Smooth muscle cell (in vitro differentiated cells): ENCODE measurements around the gene PIK3AP1. TPM values are rescaled to one million over a fixed set of nuclear protein-coding genes. Genes with fewer than 3 reads are reported as not detected.

Source experiments
- DNase-seq: peaks from one replicate; lab custom pipeline; 2025; ENCODE audit not compliant: unreplicated experiment; lab: John Stamatoyannopoulos, UW
- H2AFZ ChIP-seq: fragments of 200-600 bp; sonication (generic); 2 replicates; pipeline ENCODE4 v1.6.0; 2016; ENCODE audit warnings: antibody characterized with exemption, low read depth, mild to moderate bottlenecking
- H3F3A ChIP-seq: fragments of 200-600 bp; sonication (generic); 2 replicates; pipeline ENCODE4 v1.6.0; 2017; ENCODE audit warnings: antibody characterized with exemption, low read depth
- H3K27ac ChIP-seq: fragments of 200-600 bp; sonication (generic); 2 replicates; pipeline ENCODE4 v1.5.1; 2016; ENCODE audit warnings: low read depth, mild to moderate bottlenecking
- H3K27me3 ChIP-seq: fragments of 200-600 bp; sonication (generic); 2 replicates; pipeline ENCODE4 v1.6.1; 2016; ENCODE audit warnings: low read depth, mild to moderate bottlenecking
- H3K36me3 ChIP-seq: fragments of 200-600 bp; sonication (generic); 2 replicates; pipeline ENCODE4 v1.5.1; 2016; ENCODE audit warnings: low read depth
- H3K4me1 ChIP-seq: fragments of 200-600 bp; sonication (generic); 2 replicates; pipeline ENCODE4 v1.5.1; 2016; ENCODE audit warnings: low read depth
- H3K4me2 ChIP-seq: fragments of 200-600 bp; sonication (generic); 2 replicates; pipeline ENCODE4 v1.6.0; 2016; ENCODE audit warnings: mild to moderate bottlenecking
- H3K4me3 ChIP-seq: fragments of 200-600 bp; sonication (generic); 2 replicates; pipeline ENCODE4 v1.5.1; 2016; ENCODE audit warnings: mild to moderate bottlenecking
- H3K79me2 ChIP-seq: fragments of 200-600 bp; sonication (generic); 2 replicates; pipeline ENCODE4 v1.6.0; 2016; ENCODE audit warnings: low read depth, mild to moderate bottlenecking
- H3K9ac ChIP-seq: fragments of 200-600 bp; sonication (generic); 2 replicates; pipeline ENCODE4 v1.6.0; 2016; ENCODE audit warnings: low read depth
- H3K9me3 ChIP-seq: fragments of 200-600 bp; sonication (generic); replicated peaks from 2 replicates; pipeline ENCODE4 v1.5.1; 2016; ENCODE audit warnings: low read depth
- H4K20me1 ChIP-seq: fragments of 200-600 bp; sonication (generic); 2 replicates; pipeline ENCODE4 v1.6.0; 2016; ENCODE audit warnings: low read depth
- CTCF ChIP-seq: fragments of 200-600 bp; sonication (generic); IDR thresholded peaks from 2 replicates; pipeline ENCODE4 v1.5.1; 2017; ENCODE audit warnings: borderline replicate concordance, mild to moderate bottlenecking, antibody characterized with exemption; ENCODE audit not compliant: insufficient read depth, poor library complexity, severe bottlenecking
- WGBS: methylation state at CpG from one replicate; pipeline ENCODE4 v1.1.7; 2016; ENCODE audit warnings: low lambda C conversion rate; 5-methylcytosine and 5-hydroxymethylcytosine counted together
- polyA plus RNA-seq: library from polyadenylated mRNA; unstranded; fragments of >200 nt; fragmentation: Nextera tagmentation; extraction: Ambion mirVana; gene quantifications from 2 replicates; pipeline ENCODE4 v1.2.1, GENCODE V29; 2016
- total RNA-seq: library from RNA; depleted of rRNA; stranded (reverse); fragments of >200 nt; gene quantifications from 2 replicates; pipeline ENCODE4 v1.2.3, GENCODE V29; 2014

PIK3AP1 gene
- total and polyA plus RNA-seq, 2 experiments from 2014 or later, result 1.2 TPM; not detected in 1

GRCh38 chr10:96660297-96660696, 60.0 kb downstream of the PIK3AP1 start:
- peaks cover 13% of the 10 kb centered on the region for H3F3A ChIP-seq
- H3K27ac ChIP-seq, result no peak overlapping the region
- H3K9me3 ChIP-seq, result no peaks in the 10 kb centered on the region
- H3K4me1 ChIP-seq, result peaks cover 12% of the 10 kb centered on the region
- no peak overlapping the region for H3K4me3 ChIP-seq
- no peak for TF ChIP-seq CTCF
- H3K4me2 ChIP-seq, result no peak overlapping the region
- H2AFZ ChIP-seq, result no peak overlapping the region
- no peaks in the 10 kb centered on the region for H4K20me1 ChIP-seq
- H3K27me3 ChIP-seq, result no peaks in the 10 kb centered on the region
- H3K79me2 ChIP-seq, result no peaks in the 10 kb centered on the region
- 96% methylated on average over 3 of the region's 3 CpGs for WGBS
- no peak for DNase-seq
- H3K9ac ChIP-seq, result no peak overlapping the region
- no peaks in the 10 kb centered on the region for H3K36me3 ChIP-seq

GRCh38 chr10:96658844-96659243, 61.5 kb downstream of the PIK3AP1 start:
- no peak overlapping the region for H3K4me2 ChIP-seq
- H3K9ac ChIP-seq, result no peak overlapping the region
- H2AFZ ChIP-seq, result no peak overlapping the region
- H3K4me1 ChIP-seq, result no peaks in the 10 kb centered on the region
- H3K4me3 ChIP-seq, result no peak overlapping the region
- no peaks in the 10 kb centered on the region for H3K9me3 ChIP-seq
- 92% methylated on average over 3 of the region's 3 CpGs for WGBS
- no peaks in the 10 kb centered on the region for H3K36me3 ChIP-seq
- H3F3A ChIP-seq, result no peaks in the 10 kb centered on the region
- no peak for DNase-seq
- no peak overlapping the region for H3K27ac ChIP-seq
- no peaks in the 10 kb centered on the region for H4K20me1 ChIP-seq
- no peaks in the 10 kb centered on the region for H3K27me3 ChIP-seq
- H3K79me2 ChIP-seq, result no peaks in the 10 kb centered on the region
- no peak for TF ChIP-seq CTCF

GRCh38 chr10:96657385-96657784, 62.9 kb downstream of the PIK3AP1 start:
- 97% methylated on average over 1 of the region's 1 CpG for WGBS
- no peak for DNase-seq
- H3K27me3 ChIP-seq, result no peaks in the 10 kb centered on the region
- no peak overlapping the region for H3K27ac ChIP-seq
- H3K4me1 ChIP-seq, result no peaks in the 10 kb centered on the region
- H3K4me3 ChIP-seq, result no peak overlapping the region
- no peaks in the 10 kb centered on the region for H3K79me2 ChIP-seq
- H3K9ac ChIP-seq, result no peak overlapping the region
- no peak for TF ChIP-seq CTCF
- no peak overlapping the region for H2AFZ ChIP-seq
- no peaks in the 10 kb centered on the region for H3K9me3 ChIP-seq
- H3K36me3 ChIP-seq, result no peaks in the 10 kb centered on the region
- H3F3A ChIP-seq, result no peaks in the 10 kb centered on the region
- H4K20me1 ChIP-seq, result no peaks in the 10 kb centered on the region
- no peak overlapping the region for H3K4me2 ChIP-seq

- 93% methylated on average over 9 of the region's 9 CpGs for WGBS
- DNase-seq, result no peak
- H4K20me1 ChIP-seq, result no peaks in the 10 kb centered on the region
- no peak overlapping the region for H3K27ac ChIP-seq
- no peaks in the 10 kb centered on the region for H3K36me3 ChIP-seq
- no peak for TF ChIP-seq CTCF
- H2AFZ ChIP-seq, result no peak overlapping the region
- no peak overlapping the region for H3K4me2 ChIP-seq
- no peaks in the 10 kb centered on the region for H3K79me2 ChIP-seq
- H3K9me3 ChIP-seq, result no peaks in the 10 kb centered on the region
- no peak overlapping the region for H3K9ac ChIP-seq
- H3K27me3 ChIP-seq, result no peaks in the 10 kb centered on the region
- H3K4me3 ChIP-seq, result no peak overlapping the region
- H3K4me1 ChIP-seq, result no peaks in the 10 kb centered on the region
- no peaks in the 10 kb centered on the region for H3F3A ChIP-seq
Observed at GRCh38 chr10:96656839-96657238, 63.5 kb downstream of the PIK3AP1 start.
